ENCODE data around the gene TYK2. TPM values are rescaled to one million over a fixed set of nuclear protein-coding genes. Genes with fewer than 3 reads are reported as not detected.
A peak's percentile ranks its signal among the peaks of the same experiment; 100 is the strongest.

Gene TYK2
- total and polyA plus RNA-seq, 9 of the 15 experiments (the other 6 are each of a cell fraction or from before 2014, with no cell fraction given), result 15.0 to 182 (median 85.9) TPM

- no peak for TF ChIP-seq ZKSCAN8 (CRISPR knock-in tag; IDR thresholded peaks at IDR 0.05)
- TF ChIP-seq ZSCAN32 (CRISPR knock-in tag; IDR thresholded peaks at IDR 0.05), result no peak
- TF ChIP-seq ZNF583 (CRISPR knock-in tag; IDR thresholded peaks at IDR 0.05), result no peak
- TF ChIP-seq ZNF695 (CRISPR knock-in tag; IDR thresholded peaks at IDR 0.05), result no peak
- no peak for TF ChIP-seq ZNF174 (CRISPR knock-in tag; IDR thresholded peaks at IDR 0.05)
- TF ChIP-seq ZHX1 (conservative IDR thresholded peaks at IDR 0.05; ENCODE audit: low read length), result peak; percentile 76; the same call in 1 of the 2 replicates
- no peak for TF ChIP-seq PHF21A (IDR thresholded peaks at IDR 0.05; ENCODE audit: borderline replicate concordance, low read depth)
- TF ChIP-seq PCBP2 (IDR thresholded peaks at IDR 0.05; ENCODE audit: low read depth, low read length, poor library complexity, severe bottlenecking), result no peak
- TF ChIP-seq XRCC5 (IDR thresholded peaks at IDR 0.05; ENCODE audit: low read depth, low read length), result peak; percentile 68; the same call in 1 of the 2 replicates
- TF ChIP-seq, protein P1, sequence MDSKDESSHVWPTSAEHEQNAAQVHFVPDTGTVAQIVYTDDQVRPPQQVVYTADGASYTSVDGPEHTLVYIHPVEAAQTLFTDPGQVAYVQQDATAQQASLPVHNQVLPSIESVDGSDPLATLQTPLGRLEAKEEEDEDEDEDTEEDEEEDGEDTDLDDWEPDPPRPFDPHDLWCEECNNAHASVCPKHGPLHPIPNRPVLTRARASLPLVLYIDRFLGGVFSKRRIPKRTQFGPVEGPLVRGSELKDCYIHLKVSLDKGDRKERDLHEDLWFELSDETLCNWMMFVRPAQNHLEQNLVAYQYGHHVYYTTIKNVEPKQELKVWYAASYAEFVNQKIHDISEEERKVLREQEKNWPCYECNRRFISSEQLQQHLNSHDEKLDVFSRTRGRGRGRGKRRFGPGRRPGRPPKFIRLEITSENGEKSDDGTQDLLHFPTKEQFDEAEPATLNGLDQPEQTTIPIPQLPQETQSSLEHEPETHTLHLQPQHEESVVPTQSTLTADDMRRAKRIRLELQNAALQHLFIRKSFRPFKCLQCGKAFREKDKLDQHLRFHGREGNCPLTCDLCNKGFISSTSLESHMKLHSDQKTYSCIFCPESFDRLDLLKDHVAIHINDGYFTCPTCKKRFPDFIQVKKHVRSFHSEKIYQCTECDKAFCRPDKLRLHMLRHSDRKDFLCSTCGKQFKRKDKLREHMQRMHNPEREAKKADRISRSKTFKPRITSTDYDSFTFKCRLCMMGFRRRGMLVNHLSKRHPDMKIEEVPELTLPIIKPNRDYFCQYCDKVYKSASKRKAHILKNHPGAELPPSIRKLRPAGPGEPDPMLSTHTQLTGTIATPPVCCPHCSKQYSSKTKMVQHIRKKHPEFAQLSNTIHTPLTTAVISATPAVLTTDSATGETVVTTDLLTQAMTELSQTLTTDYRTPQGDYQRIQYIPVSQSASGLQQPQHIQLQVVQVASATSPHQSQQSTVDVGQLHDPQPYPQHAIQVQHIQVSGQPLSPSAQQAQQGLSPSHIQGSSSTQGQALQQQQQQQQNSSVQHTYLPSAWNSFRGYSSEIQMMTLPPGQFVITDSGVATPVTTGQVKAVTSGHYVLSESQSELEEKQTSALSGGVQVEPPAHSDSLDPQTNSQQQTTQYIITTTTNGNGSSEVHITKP (IDR thresholded peaks at IDR 0.05; ENCODE audit: partially characterized antibody), result peak; percentile 99
- no peak for TF ChIP-seq MYBL2 (IDR thresholded peaks at IDR 0.05; ENCODE audit: low read depth)
- TF ChIP-seq MYBL2 (CRISPR knock-in tag; IDR thresholded peaks at IDR 0.05; ENCODE audit: borderline replicate concordance), result no peak
- TF ChIP-seq, protein P2, sequence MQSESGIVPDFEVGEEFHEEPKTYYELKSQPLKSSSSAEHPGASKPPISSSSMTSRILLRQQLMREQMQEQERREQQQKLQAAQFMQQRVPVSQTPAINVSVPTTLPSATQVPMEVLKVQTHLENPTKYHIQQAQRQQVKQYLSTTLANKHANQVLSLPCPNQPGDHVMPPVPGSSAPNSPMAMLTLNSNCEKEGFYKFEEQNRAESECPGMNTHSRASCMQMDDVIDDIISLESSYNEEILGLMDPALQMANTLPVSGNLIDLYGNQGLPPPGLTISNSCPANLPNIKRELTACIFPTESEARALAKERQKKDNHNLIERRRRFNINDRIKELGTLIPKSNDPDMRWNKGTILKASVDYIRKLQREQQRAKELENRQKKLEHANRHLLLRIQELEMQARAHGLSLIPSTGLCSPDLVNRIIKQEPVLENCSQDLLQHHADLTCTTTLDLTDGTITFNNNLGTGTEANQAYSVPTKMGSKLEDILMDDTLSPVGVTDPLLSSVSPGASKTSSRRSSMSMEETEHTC (IDR thresholded peaks at IDR 0.05), result peak; percentile 47; the same call in 1 of the 2 replicates
- TF ChIP-seq SAFB (IDR thresholded peaks at IDR 0.05; ENCODE audit: borderline replicate concordance, low read depth, low read length), result peak; percentile 89
- TF ChIP-seq ZEB2 (IDR thresholded peaks at IDR 0.05), result peak; percentile 52; the same call in 1 of the 2 replicates
- no peak for TF ChIP-seq ZNF239 (CRISPR knock-in tag; IDR thresholded peaks at IDR 0.05)
- no peak for TF ChIP-seq IFI16 (CRISPR knock-in tag; IDR thresholded peaks at IDR 0.05)
- TF ChIP-seq SIN3A (IDR thresholded peaks at IDR 0.05; ENCODE audit: borderline replicate concordance in 2 of 2, control insufficient read depth in 1 of 2, low read depth in 2 of 2, low read length in 2 of 2), result peak in 1 of 2 experiments; percentile 82; a peak in 3 of 4 replicates
- no peak for TF ChIP-seq ZZZ3 (IDR thresholded peaks at IDR 0.05)
- TF ChIP-seq, protein P3, sequence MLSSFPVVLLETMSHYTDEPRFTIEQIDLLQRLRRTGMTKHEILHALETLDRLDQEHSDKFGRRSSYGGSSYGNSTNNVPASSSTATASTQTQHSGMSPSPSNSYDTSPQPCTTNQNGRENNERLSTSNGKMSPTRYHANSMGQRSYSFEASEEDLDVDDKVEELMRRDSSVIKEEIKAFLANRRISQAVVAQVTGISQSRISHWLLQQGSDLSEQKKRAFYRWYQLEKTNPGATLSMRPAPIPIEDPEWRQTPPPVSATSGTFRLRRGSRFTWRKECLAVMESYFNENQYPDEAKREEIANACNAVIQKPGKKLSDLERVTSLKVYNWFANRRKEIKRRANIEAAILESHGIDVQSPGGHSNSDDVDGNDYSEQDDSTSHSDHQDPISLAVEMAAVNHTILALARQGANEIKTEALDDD (IDR thresholded peaks at IDR 0.05), result no peak
These were observed 47.2 kb downstream of the TYK2 start, which contains the start of gene RAVER1 (continued) for GRCh38 chr19:10332965-10333757.

Measured in K562 (cell line).